Measurements from ENCODE around the gene NCK2. TPM values are rescaled to one million over a fixed set of nuclear protein-coding genes. Genes with fewer than 3 reads are reported as not detected.

Gene NCK2
- total RNA-seq, 1 experiment from 2014 or later: 89.7 TPM

GRCh38 chr2:105795575-105795934 is 50.8 kb downstream of the NCK2 start:
- in situ Hi-C loops (cut with HindIII; ENCODE audit: low pct_unique_long_range_greater_than_20kb, low sequenced_read_pairs): no loop called here
- no peak for DNase-seq (ENCODE audit: low read depth, low spot score)

- DNase-seq (ENCODE audit: low read depth, low spot score): no peak
- in situ Hi-C loops (cut with HindIII; ENCODE audit: low pct_unique_long_range_greater_than_20kb, low sequenced_read_pairs): no loop called here
Measured at GRCh38 chr2:105796131-105796638, 51.5 kb downstream of the NCK2 start.

- in situ Hi-C loops (cut with HindIII; ENCODE audit: low pct_unique_long_range_greater_than_20kb, low sequenced_read_pairs): no loop called here
Measured at GRCh38 chr2:105796791-105797190, 52.1 kb downstream of the NCK2 start.

GRCh38 chr2:105797298-105797819 is 52.6 kb downstream of the NCK2 start:
- peak; percentile 14 for DNase-seq (ENCODE audit: low read depth, low spot score)
- in situ Hi-C loops (cut with HindIII; ENCODE audit: low pct_unique_long_range_greater_than_20kb, low sequenced_read_pairs): no loop called here

More at GRCh38 chr2:105796791-105797190, 52.1 kb downstream of the NCK2 start:
- no peak for DNase-seq (ENCODE audit: low read depth, low spot score)

GRCh38 chr2:105798595-105798994 is 53.9 kb downstream of the NCK2 start:
- in situ Hi-C loops (cut with HindIII; ENCODE audit: low pct_unique_long_range_greater_than_20kb, low sequenced_read_pairs): no loop called here
- DNase-seq (ENCODE audit: low read depth, low spot score): no peak

- DNase-seq (ENCODE audit: low read depth, low spot score): no peak
- in situ Hi-C loops (cut with HindIII; ENCODE audit: low pct_unique_long_range_greater_than_20kb, low sequenced_read_pairs): no loop called here
Measured at GRCh38 chr2:105800036-105800713, 55.5 kb downstream of the NCK2 start.

GRCh38 chr2:105800953-105801635 is 56.4 kb downstream of the NCK2 start:
- no peak for DNase-seq (ENCODE audit: low read depth, low spot score)
- in situ Hi-C loops (cut with HindIII; ENCODE audit: low pct_unique_long_range_greater_than_20kb, low sequenced_read_pairs): no loop called here

- in situ Hi-C loops (cut with HindIII; ENCODE audit: low pct_unique_long_range_greater_than_20kb, low sequenced_read_pairs): no loop called here
- DNase-seq (ENCODE audit: low read depth, low spot score): no peak
Measured at GRCh38 chr2:105801961-105802360, 57.2 kb downstream of the NCK2 start.

- no peak for DNase-seq (ENCODE audit: low read depth, low spot score)
- in situ Hi-C loops (cut with HindIII; ENCODE audit: low pct_unique_long_range_greater_than_20kb, low sequenced_read_pairs): no loop called here
Measured at GRCh38 chr2:105802587-105802986, 57.9 kb downstream of the NCK2 start.

GRCh38 chr2:105803337-105803736 is 58.6 kb downstream of the NCK2 start:
- in situ Hi-C loops (cut with HindIII; ENCODE audit: low pct_unique_long_range_greater_than_20kb, low sequenced_read_pairs): no loop called here
- DNase-seq (ENCODE audit: low read depth, low spot score): no peak

- in situ Hi-C loops (cut with HindIII; ENCODE audit: low pct_unique_long_range_greater_than_20kb, low sequenced_read_pairs): no loop called here
- no peak for DNase-seq (ENCODE audit: low read depth, low spot score)
Measured at GRCh38 chr2:105803773-105804172, 59.1 kb downstream of the NCK2 start.

GRCh38 chr2:105804266-105804665 is 59.6 kb downstream of the NCK2 start:
- in situ Hi-C loops (cut with HindIII; ENCODE audit: low pct_unique_long_range_greater_than_20kb, low sequenced_read_pairs): no loop called here
- no peak for DNase-seq (ENCODE audit: low read depth, low spot score)

GRCh38 chr2:105806996-105807395 is 62.3 kb downstream of the NCK2 start:
- DNase-seq (ENCODE audit: low read depth, low spot score): no peak
- in situ Hi-C loops (cut with HindIII; ENCODE audit: low pct_unique_long_range_greater_than_20kb, low sequenced_read_pairs): no loop called here

GRCh38 chr2:105808423-105809096 is 63.8 kb downstream of the NCK2 start:
- in situ Hi-C loops (cut with HindIII; ENCODE audit: low pct_unique_long_range_greater_than_20kb, low sequenced_read_pairs): no loop called here
- DNase-seq (ENCODE audit: low read depth, low spot score): no peak

- in situ Hi-C loops (cut with HindIII; ENCODE audit: low pct_unique_long_range_greater_than_20kb, low sequenced_read_pairs): no loop called here
- DNase-seq (ENCODE audit: low read depth, low spot score): no peak
Measured at GRCh38 chr2:105809097-105809473, 64.4 kb downstream of the NCK2 start.

- in situ Hi-C loops (cut with HindIII; ENCODE audit: low pct_unique_long_range_greater_than_20kb, low sequenced_read_pairs): no loop called here
- no peak for DNase-seq (ENCODE audit: low read depth, low spot score)
Measured at GRCh38 chr2:105809723-105810122, 65.0 kb downstream of the NCK2 start.

- no peak for DNase-seq (ENCODE audit: low read depth, low spot score)
- in situ Hi-C loops (cut with HindIII; ENCODE audit: low pct_unique_long_range_greater_than_20kb, low sequenced_read_pairs): no loop called here
Measured at GRCh38 chr2:105812180-105813044, 67.7 kb downstream of the NCK2 start.

GRCh38 chr2:105813045-105813315 is 68.3 kb downstream of the NCK2 start:
- in situ Hi-C loops (cut with HindIII; ENCODE audit: low pct_unique_long_range_greater_than_20kb, low sequenced_read_pairs): no loop called here
- DNase-seq (ENCODE audit: low read depth, low spot score): no peak
